M059J (cell line): ENCODE measurements around the gene KPNA1. TPM values are rescaled to one million over a fixed set of nuclear protein-coding genes. Genes with fewer than 3 reads are reported as not detected.
"Not testable (repeated sequence)": the region's sequence is repeated elsewhere in the genome, so short reads cannot be mapped to it uniquely, and the experiment has no call there.

Experiments used
- DNase-seq: peaks from one replicate; pipeline ENCODE4 v3.0.0-alpha.2; 2012; ENCODE audit warnings: low read depth
- total RNA-seq: library from RNA; depleted of rRNA; stranded (reverse); fragments of >200 nt; shearing (Covaris generic); gene quantifications from 2 replicates; pipeline ENCODE4 v1.2.3, GENCODE V29; 2014

KPNA1 gene
- total RNA-seq, 1 experiment from 2014 or later = 65.1 TPM

DNA sequence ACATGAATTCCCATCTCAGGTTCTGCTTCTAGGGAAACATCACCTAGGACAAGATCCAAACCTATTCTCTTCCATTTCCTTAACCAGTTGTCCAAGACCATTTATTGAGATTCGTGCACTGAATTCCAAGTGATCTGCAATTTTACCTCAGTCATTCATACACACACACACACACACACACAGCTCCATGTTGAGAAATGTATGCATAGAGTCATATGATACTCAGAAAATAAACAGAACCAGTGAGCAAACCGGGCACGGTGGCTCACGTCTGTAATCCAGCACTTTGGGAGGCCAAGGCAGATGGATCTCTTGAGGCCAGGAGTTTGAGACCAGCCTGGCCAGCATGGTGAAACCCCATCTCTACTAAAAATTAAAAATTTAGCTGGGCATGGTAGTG is 6.1 kb upstream of the KPNA1 start:
- DNase-seq = no peak

DNA sequence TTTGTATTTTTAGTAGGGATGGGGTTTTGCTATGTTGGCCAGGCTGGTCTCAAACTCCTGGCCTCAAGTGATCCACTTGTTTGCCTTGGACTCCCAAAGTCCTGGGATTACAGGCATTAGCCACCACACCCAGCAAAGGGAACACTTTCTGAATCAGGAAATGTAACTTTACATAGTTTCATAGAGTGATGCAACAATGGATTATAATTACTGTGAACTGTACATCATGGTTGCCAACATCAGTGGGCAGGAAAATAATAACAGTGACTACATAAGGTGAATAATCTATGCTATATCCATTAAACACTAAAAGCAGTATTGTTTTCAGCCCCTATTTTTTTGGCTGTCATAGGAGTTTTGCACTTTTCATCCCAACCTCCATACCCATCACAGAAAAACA is 5.0 kb upstream of the KPNA1 start:
- no peak for DNase-seq

DNA sequence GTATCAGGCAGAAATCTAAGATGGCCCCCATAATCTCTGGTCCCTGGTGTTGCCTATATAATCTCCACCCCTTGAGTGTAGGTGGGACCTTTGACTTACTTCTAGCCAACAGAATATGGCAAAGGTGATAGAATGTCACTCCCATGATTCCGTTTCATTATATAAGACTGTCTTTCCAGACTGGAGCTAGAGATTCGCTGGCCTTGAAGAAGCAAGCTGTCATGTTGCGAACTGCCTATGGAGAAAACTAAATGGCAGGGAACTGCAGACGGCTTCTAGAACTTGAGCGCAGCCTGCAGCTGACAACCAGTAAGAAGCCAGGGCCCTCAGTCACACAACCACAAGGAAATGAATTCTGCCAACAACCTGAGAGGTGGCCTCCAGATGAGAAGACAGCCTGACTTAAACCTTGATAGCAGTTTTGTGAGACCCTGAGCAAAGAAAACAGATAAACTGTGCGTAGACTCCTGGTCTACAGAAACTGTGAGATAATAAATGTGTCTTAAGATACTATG is 2.2 kb upstream of the KPNA1 start:
- DNase-seq = no peak

DNA sequence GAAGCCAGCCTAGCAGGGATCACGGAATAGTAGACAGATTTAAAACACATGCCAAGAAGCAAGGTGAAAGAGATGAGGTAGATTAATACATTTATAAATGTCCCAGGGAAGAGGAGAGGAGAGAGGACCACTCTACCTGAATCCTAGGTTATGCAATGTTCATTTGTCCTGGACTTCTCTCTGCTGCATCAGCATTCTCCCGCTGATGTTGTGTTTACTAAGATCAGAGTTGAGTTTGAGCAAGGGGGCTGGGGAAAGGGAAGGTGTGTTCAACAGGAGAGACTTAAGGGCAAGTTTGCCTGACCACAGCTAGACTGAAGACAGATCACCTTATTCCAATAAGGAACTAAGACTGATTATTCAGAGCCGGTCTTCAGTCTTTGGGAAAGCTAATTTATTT is 1.1 kb upstream of the KPNA1 start:
- DNase-seq = no peak

DNA sequence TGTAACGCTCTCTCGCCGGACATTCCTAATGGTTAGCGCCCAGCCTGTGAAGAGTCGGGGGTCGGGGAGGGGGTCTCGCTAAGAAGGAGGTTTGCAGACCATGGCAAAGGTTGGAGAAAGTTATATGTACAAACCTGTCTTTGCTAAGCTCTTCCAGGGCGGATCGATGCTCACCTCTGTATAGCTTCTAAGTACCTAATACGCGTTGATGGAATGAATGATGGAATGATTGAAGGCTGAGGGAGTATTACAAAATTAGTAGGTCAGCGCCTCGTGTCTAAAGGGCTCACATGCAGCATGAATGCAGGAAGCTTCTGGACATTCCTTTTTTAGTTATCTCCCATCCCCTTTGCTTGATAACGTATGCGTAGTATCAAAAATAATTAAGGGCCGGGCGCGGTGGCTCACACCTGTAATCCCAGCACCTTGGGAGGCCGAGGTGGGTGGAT is 305 bp upstream of the KPNA1 start:
- no peak for DNase-seq

DNA sequence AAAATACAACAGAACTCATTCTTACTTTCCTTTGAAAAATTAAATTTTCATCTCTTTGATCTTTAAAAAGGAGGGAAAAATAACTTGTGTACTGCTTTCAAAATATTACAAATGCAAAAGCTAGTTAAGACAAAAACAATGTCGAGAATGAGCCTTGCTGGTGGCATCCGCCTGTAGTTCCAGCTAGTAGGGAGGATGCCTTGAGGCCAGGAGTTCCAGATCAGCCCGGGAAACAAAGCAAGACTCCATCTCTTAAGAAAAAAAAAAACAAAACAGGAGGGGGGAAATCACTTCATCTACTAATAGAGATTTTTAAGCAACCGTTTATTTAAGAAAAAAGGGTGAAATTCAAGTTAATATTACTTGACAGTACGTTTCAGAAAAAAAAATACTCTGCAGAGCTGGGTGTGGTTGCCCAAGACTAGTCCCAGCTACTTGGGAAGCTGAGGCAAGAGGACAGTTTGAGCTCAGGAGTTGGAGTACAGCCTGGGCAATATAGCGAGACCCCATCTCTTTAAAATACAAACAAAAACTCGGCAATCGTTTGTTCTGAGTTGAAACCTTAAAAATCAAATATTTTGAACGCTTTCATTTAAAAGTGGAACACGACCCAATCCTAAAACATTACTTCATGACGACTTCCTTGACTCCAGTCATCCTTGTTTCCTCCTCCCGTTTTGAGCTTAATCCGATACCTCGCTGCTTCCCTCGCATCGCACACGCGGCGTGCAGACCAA is 1.2 kb downstream of the KPNA1 start:
- DNase-seq = no peak

DNA sequence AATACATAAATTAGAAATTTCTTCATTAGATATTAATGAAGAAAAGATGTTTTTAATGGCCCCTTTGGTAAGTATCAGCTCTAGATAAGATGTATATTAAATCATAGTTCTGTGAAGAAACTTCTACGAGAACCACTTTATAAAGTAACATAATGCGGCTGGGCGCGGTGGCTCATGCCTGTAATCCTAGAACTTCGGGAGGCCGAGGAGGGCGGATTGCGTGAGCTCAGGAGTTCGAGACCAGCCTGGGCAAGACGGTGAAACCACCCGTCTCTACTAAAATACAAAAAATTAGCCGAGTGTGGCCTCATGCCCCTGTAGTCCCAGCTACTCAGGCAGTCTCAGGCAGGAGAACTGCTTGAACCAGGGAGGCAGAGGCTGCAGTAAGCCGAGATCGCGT is 2.5 kb downstream of the KPNA1 start:
- DNase-seq = no peak

DNA sequence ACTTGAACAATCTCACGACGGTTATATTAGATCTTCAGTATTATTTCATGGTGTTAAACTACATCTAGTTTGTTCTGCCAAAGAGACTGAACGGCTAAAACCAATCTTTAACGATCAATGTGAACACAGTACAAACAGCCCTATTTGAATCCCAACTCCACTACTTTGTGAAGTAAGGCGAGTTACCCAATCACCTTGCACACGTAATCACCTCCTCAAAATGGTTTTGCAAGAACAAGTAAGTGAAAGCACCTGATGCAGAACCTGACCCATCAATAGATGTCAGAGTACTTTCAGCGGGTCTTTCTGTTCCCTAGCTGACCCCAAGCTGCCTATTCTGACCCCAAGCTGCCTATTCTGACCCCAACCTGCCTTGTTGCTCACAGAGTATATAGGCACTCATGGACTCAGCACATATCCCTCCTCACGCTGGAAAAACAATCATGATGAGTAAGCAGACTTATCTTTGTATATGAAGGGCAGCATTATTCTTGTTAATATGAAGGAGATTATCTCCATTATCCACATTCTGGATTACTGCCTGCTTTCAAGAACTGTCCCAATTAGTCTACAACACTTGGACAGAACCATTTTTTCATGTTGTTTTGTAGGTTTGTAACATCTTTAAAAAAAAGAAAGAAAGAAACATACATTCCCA is 3.7 kb downstream of the KPNA1 start:
- DNase-seq = no peak

DNA sequence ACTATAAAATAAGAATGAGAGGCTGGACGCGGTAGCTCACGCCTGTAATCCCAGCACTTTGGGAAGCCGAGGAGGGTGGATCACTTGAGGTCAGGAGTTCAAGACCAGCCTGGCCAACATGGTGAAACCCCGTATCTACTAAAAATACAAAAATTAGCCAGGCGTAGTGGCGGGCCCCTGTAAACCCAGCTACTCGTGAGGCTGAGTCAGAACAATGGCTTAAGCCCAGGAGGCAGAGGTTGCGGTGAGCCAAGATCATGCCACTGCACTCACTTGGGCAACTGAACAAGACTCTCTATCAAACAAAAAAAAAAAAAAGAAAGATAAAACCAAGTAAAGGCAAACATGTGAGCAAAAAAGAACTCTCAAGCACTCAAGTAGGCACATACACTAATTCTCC is 5.8 kb downstream of the KPNA1 start:
- peak; percentile 95 for DNase-seq

DNA sequence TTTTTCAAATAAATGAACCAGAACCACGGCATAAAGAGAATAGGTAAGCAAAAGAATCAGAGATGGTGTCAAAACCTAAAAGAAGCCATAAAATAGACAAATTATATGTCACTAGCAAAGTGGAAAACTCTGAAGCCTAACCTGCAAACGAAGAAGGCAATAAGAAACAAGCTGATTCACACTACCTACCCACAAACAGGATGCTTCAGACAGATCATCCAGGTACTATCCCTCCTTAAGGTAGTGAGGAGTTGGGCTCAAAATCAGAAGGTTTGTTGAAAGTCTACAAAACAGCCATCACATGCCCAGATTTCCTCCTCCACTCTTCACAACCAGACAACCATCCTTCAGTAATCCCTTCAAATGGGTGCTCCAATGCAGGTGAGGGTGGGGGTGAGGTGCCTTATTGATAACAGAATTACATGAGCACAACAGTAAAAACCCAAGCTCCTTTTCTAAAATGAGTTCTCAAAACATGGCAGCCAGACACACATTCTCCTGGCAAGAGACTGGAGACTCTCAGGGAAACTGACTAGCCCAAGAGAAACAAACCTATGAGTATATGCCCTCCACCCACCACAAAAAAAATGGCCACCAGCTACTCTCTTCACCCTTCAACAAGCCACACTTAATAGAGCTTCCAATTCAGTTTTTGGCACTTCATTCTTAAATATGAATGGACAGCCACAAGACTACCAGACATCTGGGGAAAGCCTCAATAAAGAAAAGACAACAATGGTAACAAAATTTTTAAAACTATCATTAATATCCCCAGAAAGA is 6.4 kb downstream of the KPNA1 start:
- peak; percentile 42 for DNase-seq

DNA sequence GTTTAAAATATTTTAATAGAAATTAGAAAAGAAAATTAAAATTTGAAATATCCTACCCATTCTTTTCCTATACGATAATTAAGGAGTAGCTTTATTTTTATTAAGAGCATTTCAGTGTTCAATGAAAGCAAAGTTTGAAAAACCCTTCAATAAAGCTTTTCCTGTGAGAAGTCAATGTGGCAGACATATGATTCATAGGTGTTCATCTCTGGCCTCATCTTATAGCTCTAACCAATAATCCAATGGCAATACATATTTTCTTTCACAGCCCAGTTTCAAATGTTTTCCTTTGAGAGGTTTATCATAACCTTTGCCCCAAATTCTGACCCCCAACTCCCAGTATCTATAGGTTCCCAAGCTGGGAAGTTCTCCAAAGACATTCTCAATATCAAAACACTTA is 8.3 kb downstream of the KPNA1 start:
- DNase-seq = no peak

DNA sequence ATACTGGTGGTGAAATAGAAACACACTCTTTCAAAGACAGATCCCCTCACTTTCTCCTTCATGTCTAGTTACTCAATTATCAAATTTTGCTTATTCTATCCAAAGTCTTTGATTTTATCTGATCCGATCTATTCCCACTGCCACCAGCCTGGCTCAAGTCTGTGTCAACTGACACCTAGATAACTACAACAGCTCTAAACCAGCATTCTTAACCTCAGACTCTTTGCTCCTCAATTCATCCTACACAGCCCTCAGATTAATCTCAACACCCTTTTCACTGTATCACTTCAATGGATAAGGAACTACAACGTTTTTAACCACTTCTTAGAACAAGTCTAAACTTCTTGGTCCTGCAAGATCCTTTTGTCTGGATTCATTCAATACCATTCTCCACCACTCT is 9.1 kb downstream of the KPNA1 start:
- no peak for DNase-seq

DNA sequence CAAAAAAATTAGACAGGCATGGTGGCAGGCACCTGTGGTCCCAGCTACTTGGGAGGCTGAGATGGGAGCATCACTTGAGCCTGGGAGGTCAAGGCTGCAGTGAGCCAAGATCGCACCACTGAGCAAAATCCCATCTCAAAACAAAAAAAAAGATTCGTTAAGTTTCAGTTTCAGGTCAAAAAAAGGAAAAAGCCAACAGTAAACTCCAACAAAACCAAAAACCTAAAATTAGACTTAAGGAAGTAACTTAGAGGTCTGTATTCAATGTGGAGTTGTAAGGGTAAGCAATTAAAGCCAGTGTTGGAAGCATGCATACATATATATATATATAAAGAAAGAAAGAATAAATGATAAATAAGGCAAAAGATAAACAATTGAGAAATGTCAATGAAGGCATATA is 11.8 kb downstream of the KPNA1 start:
- DNase-seq = no peak

DNA sequence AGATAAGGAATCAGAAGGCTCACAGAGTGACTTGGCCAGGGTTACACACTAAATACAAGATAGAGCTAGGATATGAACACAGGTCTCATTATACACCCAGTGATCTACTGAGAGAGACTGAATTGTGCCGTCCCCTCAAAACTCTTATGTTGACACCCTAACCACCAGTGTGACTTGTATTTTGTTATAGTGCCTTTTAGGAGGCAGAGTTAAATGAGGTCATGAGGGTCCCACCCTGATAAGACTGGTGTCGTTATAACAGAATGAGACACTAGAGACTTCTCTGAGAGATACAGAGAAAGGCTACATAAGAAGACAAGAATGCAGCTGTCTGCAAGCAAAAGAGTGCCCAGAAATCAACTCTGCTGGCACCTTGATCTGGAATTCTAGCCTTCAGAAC is 12.6 kb downstream of the KPNA1 start:
- no peak for DNase-seq

DNA sequence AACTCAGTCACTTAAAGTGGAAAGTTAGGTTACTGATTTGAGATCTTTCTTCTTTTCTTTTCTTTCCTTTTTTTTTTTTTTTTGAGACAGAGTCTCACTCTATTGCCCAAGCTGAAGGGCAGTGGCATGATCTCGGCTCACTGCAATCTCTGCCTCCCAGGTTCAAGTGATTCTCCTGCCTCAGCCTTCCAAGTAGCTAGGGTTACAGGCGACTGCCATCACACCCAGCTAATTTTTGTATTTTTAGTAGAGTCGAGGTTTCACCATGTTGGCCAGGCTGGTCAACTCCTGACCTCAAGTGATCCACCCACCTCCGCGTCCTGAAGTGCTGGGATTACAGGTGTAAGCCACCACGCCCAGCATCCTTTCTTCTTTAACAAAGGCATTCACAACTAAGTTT is 13.8 kb downstream of the KPNA1 start:
- not testable (repeated sequence) for DNase-seq

DNA sequence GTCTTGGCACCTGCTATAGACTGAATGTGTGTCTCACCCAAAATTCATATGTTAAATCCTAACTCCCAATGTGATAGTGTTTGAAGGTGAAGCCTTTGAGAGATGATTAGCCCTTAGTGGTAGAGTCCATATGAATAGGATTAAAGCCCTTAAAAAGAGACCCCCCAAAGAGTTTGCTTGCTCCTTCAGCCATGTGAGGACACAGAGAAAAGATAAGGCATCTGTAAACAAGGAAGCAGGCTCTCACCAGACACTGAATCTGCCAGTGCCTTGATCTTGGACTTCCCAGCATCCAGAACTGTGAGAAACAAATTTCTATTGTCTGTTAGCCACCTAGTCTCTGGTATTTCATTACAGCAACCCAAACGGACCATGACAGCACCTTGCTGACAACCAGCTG is 16.6 kb downstream of the KPNA1 start:
- peak; percentile 20 for DNase-seq

DNA sequence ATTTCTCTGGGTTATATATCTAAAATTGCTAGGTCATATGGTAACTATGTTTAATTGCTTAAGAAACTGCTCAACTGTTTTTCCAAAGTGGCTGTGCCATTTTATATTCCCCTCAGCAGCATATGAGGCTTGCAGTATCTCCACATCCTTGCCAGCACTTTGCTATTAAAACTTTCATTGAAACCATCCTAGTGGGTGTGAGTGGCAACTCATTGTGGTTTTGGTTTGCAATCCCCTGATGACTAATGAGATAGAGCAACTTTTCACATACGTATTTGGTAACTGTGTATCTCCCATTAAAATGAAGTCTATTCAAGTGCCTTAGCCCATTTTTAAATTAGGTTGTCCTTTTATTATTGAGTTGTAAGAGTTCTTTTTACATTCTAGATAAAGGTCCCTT is 17.3 kb downstream of the KPNA1 start:
- DNase-seq = peak; percentile 96

DNA sequence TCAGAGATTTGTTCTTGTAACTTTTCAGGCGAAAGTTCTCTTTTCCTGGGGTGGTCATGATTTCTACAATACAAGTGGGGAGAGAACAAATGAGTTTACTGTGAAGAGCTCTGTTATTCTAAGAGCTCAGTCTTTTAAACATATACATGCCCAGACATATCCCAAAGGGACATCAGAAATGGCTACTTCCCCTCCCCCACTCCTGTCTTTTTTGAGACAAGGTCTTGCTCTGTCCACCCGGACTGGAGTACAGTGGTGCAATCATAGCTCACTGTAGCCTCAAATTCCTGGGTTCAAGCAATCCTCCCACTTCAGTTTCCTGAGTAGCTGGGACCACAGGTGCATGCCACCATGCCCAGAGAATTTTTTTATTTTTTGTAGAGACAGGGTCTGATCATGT is 18.2 kb downstream of the KPNA1 start:
- no peak for DNase-seq

DNA sequence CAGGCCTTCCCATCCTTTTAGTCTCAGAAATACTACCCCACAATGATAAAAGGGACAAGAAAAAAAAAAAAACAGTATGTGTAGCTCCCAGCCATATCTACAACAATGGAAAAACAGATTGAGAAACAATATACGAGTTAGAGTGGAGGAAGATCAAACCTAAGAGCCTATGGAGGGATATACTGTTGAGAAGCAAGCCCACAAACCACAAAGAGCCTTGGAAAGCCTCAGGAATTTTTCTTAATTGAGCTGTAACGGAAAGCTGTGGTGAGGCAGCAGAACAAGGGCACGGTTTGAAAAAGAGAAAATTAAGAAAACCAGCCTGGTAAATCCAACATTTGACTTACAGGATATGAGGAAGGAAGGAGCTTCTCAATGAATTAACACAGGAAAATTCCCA is 21.4 kb downstream of the KPNA1 start:
- peak; percentile 87 for DNase-seq

DNA sequence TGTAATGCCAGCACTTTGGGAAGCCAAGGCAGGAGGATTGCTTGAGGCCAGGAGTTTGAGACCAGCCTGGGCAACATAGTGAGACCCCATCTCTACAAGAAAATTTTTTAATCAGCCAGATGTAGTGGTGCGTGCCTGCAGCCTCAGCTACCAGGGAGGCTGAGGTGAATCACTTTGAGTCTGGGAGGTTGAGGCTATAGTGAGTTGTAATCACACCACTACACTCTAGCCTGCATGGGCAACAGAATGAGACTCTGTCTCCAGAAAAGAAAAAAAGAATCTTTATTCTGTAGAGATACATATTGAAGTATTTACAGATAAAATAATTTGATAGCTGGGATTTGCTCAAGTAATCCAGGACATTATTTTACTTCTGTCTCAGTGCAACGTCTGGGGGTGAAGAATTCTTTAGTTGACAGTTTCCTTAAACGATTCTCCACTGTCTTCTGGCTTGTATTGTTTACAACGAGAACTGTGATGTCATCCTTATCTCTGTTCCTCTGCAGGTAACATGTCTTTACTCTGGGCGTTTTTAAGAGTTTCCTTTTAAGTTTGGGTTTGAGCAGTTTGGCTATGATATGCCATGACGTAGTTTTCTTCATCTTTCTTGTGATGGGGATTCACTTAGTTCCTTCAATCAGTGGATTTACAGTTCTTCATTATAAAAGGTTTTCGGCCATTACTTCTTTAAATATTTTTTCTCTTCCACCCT is 26.3 kb downstream of the KPNA1 start:
- DNase-seq = no peak

DNA sequence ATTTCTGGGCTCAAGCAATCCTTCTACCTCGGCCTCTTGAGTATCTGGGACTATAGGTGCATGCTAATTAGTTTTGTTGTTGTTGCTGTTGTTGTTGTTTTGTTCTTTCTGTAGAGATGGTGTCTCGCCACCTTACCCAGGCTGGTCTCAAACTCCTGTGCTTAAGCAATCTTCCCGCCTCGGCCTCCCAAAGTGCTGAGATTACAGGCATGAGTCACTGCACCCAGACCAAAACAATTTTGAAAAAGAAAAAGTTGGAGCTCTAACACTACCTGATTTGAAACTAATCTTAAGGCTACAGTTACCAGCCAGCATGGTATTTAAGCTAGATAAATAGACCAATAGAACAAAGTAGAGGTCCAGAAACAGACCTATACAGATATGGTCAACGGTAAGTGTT is 29.8 kb downstream of the KPNA1 start:
- peak; percentile 84 for DNase-seq

DNA sequence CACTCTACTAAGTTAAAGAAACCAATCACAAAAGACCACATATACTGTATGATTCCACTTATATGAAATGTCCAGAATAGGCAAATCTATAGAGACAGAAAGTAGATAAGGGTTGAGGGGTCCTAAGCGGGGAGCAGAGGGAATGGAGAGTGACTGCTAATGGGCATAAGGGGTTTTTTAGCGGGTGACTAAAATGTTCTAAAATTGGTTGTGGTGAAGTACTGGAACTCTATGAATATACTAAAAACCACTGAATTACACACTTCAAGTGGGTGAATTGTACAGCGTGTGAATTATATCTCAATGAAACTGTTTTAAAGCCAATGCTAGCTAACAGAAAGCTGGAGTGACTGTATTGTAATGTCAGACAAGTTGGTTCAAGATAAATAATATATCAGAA is 33.3 kb downstream of the KPNA1 start:
- DNase-seq = no peak
